ENCODE measurements around the gene B3GAT3.

DNA sequence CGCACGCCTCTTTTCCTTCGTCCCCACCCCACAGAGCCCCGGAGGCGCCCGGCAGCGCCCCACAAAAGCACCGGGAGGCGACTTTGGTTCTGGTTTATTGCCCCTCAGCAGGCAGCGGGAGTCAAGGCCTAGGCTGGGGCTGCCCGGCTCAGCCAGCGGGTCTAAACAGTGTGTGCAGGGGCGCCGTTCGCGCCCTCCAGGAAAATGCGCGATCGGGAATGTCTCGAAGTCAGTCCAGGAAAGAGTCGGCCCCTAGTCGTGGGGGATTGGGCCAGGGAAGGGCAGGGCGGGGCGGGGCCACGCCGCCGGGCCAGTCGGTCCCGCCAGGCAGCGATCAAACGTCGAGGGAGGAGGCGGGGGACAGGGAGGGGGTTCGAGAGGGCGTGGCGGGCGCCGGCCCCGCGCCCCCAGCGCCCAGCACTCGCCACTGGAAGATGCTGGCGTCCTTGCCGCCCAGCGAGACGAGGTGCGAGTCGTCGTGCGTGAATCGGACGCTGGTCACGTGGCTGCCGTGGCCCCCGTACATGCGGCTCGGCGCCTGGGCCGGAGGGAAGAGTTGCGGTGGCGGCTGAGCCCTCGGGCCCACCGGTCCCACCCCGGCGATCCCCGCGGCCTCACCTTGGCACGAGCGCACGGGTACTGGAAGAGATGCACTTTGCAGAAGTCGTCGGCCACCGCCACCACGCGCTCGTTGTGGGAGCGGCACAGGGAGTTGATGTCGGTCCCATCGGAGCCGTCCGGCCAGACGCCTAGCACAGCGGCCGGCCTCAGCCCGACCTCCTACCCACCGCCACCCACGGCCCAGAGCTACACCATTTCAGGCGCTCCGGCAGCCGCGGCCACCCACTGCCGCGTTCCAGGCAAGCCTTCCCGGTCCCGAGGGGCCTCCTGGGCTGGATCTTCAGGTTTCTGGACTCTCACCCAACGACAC is 19.4 kb downstream of the B3GAT3 start:
- TF ChIP-seq, protein P1, sequence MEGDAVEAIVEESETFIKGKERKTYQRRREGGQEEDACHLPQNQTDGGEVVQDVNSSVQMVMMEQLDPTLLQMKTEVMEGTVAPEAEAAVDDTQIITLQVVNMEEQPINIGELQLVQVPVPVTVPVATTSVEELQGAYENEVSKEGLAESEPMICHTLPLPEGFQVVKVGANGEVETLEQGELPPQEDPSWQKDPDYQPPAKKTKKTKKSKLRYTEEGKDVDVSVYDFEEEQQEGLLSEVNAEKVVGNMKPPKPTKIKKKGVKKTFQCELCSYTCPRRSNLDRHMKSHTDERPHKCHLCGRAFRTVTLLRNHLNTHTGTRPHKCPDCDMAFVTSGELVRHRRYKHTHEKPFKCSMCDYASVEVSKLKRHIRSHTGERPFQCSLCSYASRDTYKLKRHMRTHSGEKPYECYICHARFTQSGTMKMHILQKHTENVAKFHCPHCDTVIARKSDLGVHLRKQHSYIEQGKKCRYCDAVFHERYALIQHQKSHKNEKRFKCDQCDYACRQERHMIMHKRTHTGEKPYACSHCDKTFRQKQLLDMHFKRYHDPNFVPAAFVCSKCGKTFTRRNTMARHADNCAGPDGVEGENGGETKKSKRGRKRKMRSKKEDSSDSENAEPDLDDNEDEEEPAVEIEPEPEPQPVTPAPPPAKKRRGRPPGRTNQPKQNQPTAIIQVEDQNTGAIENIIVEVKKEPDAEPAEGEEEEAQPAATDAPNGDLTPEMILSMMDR (conservative IDR thresholded peaks at IDR 0.05 in 1 of 2, IDR thresholded peaks at IDR 0.05 in 1 of 2; ENCODE audit: extremely low read depth in 1 of 2, insufficient read depth in 1 of 2, low read depth in 1 of 2, low read length in 2 of 2): no peak
- TF ChIP-seq EZH2 (IDR thresholded peaks at IDR 0.05; ENCODE audit: borderline replicate concordance, low read length): no peak

Data from mammary epithelial cell (primary cell).